IPS-11a (cell line): ENCODE measurements around the gene ZBTB45.
"Not testable (repeated sequence)": the region's sequence is repeated elsewhere in the genome, so short reads cannot be mapped to it uniquely, and the experiment has no call there.

Experiments
- H3K4me3 ChIP-seq: one replicate; pipeline ENCODE4 v1.5.1; 2013; ENCODE audit warnings: low read depth, low read length, control low read depth

ZBTB45 gene

GRCh38 chr19:58542641-58543372 lies 23.2 kb upstream of the ZBTB45 start:
- not testable (repeated sequence) for H3K4me3 ChIP-seq

GRCh38 chr19:58539169-58539559 lies 19.6 kb upstream of the ZBTB45 start:
- H3K4me3 ChIP-seq, result peak overlapping the region; percentile 21

GRCh38 chr19:58538257-58539168 lies 18.9 kb upstream of the ZBTB45 start:
- H3K4me3 ChIP-seq, result peak overlapping the region; percentile 21

DNA sequence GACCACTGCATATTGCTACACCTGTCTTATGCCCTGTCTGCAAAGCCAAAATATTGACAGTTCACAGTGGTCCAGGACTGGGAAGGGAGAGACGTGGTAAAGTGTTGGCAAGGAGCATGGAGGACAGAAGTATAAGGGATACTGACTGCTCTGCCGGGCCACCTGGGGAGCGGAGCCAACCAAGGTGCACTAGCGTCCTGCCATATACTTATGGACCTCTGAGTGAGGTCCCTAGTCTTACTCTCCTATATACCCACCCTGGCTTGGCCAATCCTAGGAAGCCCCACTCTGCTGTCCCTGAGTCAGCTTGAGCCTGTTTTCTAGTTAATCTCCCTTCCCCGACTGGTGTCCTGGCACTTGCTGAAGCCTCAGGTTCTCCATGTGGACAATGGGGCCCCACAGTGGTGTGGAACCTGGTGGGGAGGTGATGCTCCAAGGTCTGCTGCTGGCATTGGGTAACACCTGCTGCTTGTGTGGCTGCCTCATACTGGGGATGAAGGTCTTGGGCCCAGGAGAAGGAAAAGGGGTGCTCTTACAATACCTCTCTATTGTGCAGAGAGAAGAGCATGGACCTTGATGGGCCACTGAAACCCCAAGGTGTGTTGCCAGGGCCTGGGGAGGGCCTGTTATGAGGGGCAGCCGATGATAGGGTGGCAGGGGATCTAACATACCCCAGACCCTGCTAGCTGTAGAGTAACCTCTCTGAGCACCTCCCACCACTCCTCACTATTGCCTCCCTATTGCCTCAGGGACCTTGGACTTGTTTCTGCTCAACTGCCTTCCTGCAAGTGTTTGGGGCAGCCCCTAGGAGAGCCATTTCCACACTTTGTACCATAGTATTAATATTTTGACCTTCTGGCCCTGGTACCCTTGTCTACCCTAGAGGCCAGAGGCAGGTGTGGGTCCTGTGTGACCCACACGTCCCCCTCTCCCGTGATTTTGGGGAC lies 17.5 kb upstream of the ZBTB45 start:
- no peak overlapping the region for H3K4me3 ChIP-seq

DNA sequence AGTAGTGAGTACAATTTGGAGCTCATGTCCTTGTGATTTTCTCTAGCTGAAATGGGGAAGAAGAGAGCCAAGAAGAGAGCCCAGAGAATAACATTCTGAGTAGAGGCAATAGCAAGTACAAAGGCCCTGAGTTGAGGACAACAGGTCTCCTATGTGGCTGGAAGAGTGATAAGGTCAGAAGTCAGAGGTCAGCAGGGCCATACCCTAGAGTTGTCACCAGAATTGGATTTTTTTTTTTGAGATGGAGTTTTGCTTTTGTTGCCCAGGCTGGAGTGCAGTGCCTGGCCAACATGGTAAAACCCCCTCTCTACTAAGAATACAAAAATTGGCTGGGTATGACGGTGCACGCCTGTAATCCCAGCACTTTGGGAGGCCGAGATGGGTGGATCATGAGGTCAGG lies 16.2 kb upstream of the ZBTB45 start:
- H3K4me3 ChIP-seq, result no peak overlapping the region

GRCh38 chr19:58531034-58531840 lies 11.6 kb upstream of the ZBTB45 start:
- H3K4me3 ChIP-seq, result no peak overlapping the region

DNA sequence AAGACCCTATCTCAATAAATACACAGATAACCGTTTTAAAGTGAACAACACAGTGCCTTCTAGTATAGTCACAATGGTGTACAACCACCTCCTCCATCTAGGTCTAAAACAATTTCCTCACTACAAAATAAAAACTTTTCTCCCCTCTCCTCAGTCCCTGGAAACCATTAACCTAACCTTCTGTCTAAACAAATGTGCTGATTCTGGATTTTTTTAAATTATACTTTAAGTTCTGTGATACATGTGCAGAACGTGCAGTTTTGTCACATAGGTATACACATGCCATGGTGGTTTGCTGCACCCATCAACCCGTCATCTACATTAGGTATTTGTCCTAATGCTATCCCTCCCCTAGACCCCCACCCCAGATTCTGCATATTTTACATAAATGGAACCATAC lies 9.8 kb upstream of the ZBTB45 start:
- H3K4me3 ChIP-seq, result no peak overlapping the region

GRCh38 chr19:58522709-58523108 lies 3.1 kb upstream of the ZBTB45 start:
- no peak overlapping the region for H3K4me3 ChIP-seq

- H3K4me3 ChIP-seq, result no peak overlapping the region
Measured at GRCh38 chr19:58521651-58522050, 2.0 kb upstream of the ZBTB45 start.

DNA sequence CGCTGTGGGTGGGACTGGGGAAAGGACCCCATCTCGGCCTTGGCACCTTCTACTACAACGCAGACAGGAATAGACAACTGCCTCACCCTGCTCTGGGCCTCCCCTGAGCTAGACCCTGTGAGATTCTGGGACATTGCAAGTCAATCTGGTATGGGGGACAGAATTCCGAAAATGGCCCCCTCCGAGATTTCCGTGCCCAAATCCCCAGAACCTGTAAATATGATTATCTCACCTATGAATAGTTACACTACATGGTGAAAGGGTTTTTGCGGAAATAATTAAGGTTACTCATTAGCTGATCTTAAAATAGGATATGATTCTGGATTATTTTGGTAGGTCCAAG lies 618 bp upstream of the ZBTB45 start:
- H3K4me3 ChIP-seq, result peak overlapping the region; percentile 85

- H3K4me3 ChIP-seq, result peak overlapping the region; percentile 85
Measured at GRCh38 chr19:58519087-58519354, 589 bp downstream of the ZBTB45 start.

DNA sequence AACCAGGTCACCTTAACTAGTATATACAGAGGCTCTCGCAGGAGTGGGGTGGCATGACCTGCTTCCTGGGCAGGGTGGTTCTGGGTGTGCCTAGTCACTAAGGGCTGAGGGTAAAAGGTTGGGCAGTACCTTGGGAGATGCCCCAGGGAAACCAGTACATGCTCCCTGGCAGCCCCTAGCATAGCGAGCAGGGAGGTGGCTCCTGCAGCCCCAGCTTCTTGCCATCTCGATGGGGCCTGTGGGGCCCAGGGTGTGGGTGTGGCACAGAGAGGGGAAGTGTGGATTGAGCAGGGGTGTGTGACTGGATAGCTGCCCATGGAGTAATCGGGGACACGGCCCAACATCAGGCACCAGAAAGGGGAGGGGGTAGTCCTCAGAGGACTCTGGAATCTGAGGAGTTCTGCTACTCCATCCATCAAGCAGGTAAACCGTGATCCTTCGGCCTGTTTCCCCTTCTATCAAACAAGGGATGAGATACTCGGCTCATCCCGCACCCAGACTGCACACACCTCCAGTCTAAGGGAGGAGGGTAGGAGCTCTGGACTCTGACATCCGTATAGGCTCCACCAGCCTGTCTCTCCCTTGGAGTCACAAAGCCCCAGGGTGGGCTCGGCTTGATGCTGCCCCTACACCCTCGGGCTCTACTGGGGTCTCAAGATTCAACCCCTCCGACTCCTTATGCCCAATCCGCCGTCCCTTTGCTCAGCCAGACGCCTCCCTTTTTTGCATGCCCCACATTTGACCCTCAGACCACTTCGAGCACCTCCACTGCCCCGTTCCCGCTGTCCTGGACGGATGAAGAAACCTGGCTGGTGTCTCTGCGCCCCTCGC lies 1.1 kb downstream of the ZBTB45 start:
- peak overlapping the region; percentile 85 for H3K4me3 ChIP-seq

- no peak overlapping the region for H3K4me3 ChIP-seq
Measured at GRCh38 chr19:58516964-58517833, 2.4 kb downstream of the ZBTB45 start.

DNA sequence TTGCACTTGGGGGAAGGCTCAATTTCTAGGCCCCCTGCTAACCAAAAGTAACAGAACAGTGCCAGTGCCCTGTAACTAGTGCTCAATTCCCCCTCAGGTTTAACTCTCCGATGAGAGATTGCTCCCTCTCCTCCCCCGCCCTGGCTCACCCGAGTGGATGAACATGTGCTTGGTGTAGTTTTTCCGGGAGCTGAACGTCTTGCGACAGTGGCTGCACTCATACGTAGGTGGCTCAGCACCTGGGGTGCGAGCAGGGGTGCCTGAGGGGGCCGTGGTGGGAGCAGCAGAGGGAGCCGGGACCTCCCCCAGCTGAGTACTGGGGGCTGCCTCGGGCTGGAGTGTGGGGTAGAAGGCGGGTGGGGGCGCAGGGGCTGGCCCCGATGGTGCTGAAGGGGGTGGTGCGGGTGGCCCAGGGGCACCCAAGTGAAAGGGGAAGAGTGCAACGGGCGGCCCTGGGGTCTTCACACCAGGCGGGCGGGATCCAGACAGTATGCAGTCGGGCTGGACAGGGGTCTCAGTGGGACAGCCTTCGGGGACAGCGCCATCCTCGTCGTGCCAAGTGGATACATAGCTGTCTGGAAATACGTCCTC lies 3.3 kb downstream of the ZBTB45 start:
- H3K4me3 ChIP-seq, result no peak overlapping the region

GRCh38 chr19:58515259-58515658 lies 4.4 kb downstream of the ZBTB45 start:
- H3K4me3 ChIP-seq, result no peak overlapping the region

DNA sequence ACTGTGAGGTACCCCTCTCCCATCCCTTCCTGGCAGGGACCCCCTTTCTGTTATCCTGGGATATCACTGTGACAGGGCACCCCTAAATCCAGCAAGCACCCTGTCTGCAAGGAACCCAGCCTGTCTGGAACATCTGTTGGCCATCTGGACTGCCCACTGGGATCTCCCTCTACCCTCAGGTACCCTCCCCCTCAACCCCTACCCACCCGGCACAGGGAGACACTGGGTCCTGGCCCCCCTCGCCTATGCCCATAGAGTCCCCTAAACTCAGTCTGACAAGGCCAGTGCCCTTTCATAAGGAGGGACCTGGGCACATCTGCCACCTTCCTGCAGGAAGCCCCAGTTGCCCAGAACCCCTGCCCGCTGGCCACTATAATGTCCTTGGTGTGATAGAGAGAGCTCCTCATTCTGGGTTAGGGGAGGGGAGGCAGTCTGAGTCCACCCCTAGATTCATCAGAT lies 5.0 kb downstream of the ZBTB45 start:
- H3K4me3 ChIP-seq, result peak overlapping the region; percentile 63

GRCh38 chr19:58513694-58514563 lies 5.7 kb downstream of the ZBTB45 start:
- peak overlapping the region; percentile 63 for H3K4me3 ChIP-seq
